Body of pancreas (tissue), 4 donors: Measurements from ENCODE around the gene CCL4. TPM values are rescaled to one million over a fixed set of nuclear protein-coding genes. Genes with fewer than 3 reads are reported as not detected.
"Not testable (repeated sequence)": the region's sequence is repeated elsewhere in the genome, so short reads cannot be mapped to it uniquely, and the experiment has no call there.

Source experiments
- ATAC-seq: fragments of 150-250 bp; one replicate; pipeline ENCODE4 v1.9.1; 2016
- DNase-seq, 4 donors: peaks; one replicate each; pipeline ENCODE4 v3.0.0-alpha.2; 2019
- H3K27ac ChIP-seq, 4 donors: fragments of 200-600 bp; sonication (generic); 1 replicate in 3 of 4; 2 replicates in 1 of 4; pipeline versions ENCODE4 v1.5.1 to v1.6.1; 2016 to 2019; ENCODE audit warnings: mild to moderate bottlenecking in 1 of 4, mixed read lengths in 1 of 4, moderate library complexity in 1 of 4
- H3K27me3 ChIP-seq, 2 donors: fragments of 200-600 bp; sonication (generic); one replicate each; pipeline ENCODE4 v1.6.0; 2016; ENCODE audit warnings: mild to moderate bottlenecking in 1 of 2
- H3K36me3 ChIP-seq, 2 donors: fragments of 200-600 bp; sonication (generic); replicated peaks in 1 of 2; 2 replicates each; pipeline ENCODE4 v1.5.1; 2016; ENCODE audit warnings: low read depth in 2 of 2; ENCODE audit not compliant: insufficient read depth in 1 of 2
- H3K4me1 ChIP-seq: fragments of 200-600 bp; sonication (generic); one replicate; pipeline ENCODE4 v1.6.0; 2016
- H3K4me3 ChIP-seq, 2 donors: fragments of 200-600 bp; sonication (generic); 1 replicate in 1 of 2; 2 replicates in 1 of 2; pipeline ENCODE4 v1.5.1; 2016 to 2019
- H3K9me3 ChIP-seq, 3 donors: fragments of 200-600 bp; sonication (generic); 1 replicate in 2 of 3; 2 replicates in 1 of 3; pipeline ENCODE4 v1.5.1; 2016
- POLR2A ChIP-seq, 3 donors: fragments of 450-650 bp; IDR thresholded peaks; one replicate each; pipeline ENCODE4 v1.6.1; 2016; ENCODE audit warnings: antibody characterized with exemption in 3 of 3, mild to moderate bottlenecking in 2 of 3
- WGBS, 2 donors: methylation state at CpG; one replicate each; pipeline ENCODE4 v1.1.5; 2017; 5-methylcytosine and 5-hydroxymethylcytosine counted together
- intact Hi-C: fragments of 100-400 bp; cut with DNase I; formaldehyde crosslinking; loops from one replicate; pipeline ENCODE4 v1.15.1; 2023
- total RNA-seq, 2 donors: library from RNA; depleted of rRNA; stranded (reverse); fragments of >200 nt; gene quantifications; one replicate each; pipeline ENCODE4 v1.1.0, GENCODE V29; 2016
- TF ChIP-seq, protein P1 (sequence below), 7 experiments: fragments of 450-650 bp in 4 of 7; fragments of 200-600 bp in 3 of 7; sonication (generic) in 3 of 7; IDR thresholded peaks; one replicate each; pipeline ENCODE4 v1.5.1; 2016 to 2019; ENCODE audit warnings: antibody characterized with exemption in 7 of 7

CCL4 gene
- total RNA-seq, 2 donors from 2014 or later: not detected

DNA sequence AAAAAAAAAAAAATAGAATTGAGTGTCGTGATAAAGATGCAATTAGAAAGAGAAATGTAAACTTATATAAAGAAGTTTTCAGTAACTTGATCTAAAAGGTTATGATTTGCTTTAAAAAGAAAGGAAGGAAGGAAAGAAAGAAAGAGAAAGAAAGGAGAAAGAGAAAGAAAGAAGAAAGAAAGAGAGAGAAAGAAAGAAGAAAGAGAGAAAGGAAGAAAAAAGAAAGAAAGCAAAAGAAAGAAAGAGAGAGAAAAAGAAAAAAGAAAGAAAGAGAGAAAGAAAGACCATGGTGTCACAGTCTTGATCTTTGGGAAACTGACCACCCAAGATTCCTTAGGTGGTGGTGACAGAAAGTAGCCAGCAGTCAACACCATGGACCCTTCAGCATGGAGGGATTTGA lies 9.4 kb upstream of the CCL4 start:
- Histone ChIP-seq H3K27me3 (no peaks in the 10 kb centered on the region), H3K36me3 (no peaks in the 10 kb centered on the region), H3K4me1 (no peaks in the 10 kb centered on the region), H3K9me3 (no peaks in the 10 kb centered on the region), H3K4me3 (no peak overlapping the region), H3K27ac (no peak overlapping the region)
- 72 to 92% methylated on average over 1 of the region's 1 CpG for WGBS, 2 donors
- DNase-seq (no peak), ATAC-seq (no peak)
- intact Hi-C loops: no loop called here
- TF ChIP-seq, protein P1, sequence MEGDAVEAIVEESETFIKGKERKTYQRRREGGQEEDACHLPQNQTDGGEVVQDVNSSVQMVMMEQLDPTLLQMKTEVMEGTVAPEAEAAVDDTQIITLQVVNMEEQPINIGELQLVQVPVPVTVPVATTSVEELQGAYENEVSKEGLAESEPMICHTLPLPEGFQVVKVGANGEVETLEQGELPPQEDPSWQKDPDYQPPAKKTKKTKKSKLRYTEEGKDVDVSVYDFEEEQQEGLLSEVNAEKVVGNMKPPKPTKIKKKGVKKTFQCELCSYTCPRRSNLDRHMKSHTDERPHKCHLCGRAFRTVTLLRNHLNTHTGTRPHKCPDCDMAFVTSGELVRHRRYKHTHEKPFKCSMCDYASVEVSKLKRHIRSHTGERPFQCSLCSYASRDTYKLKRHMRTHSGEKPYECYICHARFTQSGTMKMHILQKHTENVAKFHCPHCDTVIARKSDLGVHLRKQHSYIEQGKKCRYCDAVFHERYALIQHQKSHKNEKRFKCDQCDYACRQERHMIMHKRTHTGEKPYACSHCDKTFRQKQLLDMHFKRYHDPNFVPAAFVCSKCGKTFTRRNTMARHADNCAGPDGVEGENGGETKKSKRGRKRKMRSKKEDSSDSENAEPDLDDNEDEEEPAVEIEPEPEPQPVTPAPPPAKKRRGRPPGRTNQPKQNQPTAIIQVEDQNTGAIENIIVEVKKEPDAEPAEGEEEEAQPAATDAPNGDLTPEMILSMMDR (IDR thresholded peaks at IDR 0.05): no peak
- no peak for TF ChIP-seq POLR2A (IDR thresholded peaks at IDR 0.05)

- Histone ChIP-seq H3K4me3 (no peak overlapping the region), H3K36me3 (no peaks in the 10 kb centered on the region), H3K4me1 (no peaks in the 10 kb centered on the region), H3K27ac (no peak overlapping the region), H3K9me3 (no peaks in the 10 kb centered on the region), H3K27me3 (no peaks in the 10 kb centered on the region)
- no peak for DNase-seq
- no peak for TF ChIP-seq POLR2A (IDR thresholded peaks at IDR 0.05)
- TF ChIP-seq, protein P1 (IDR thresholded peaks at IDR 0.05): no peak
- intact Hi-C loops: no loop called here
- ATAC-seq: no peak
- WGBS, 2 donors: 84 to 90% methylated on average over 6 to 7 of the region's 7 CpGs
Measured at GRCh38 chr17:36094746-36095145, 8.9 kb upstream of the CCL4 start.

DNA sequence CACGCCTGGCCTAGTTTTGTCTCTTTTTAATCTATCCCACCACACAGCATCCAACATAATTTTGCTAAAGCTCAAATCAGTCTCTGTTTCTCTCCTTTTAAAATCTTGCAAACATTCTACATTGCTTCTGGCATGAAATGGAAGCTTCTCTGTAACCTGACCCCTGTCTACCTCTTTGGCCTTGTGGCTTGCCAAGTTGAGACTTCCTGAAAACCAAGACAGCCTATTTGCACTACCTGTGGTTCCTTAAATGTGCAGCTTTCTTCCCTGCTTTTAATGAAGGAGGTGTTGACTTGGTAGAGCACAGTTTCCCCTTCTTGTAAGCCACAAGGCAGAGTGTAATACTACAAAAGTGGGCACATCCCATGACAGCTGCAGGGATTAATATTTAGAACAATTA lies 7.6 kb upstream of the CCL4 start:
- Histone ChIP-seq H3K27ac (no peak overlapping the region), H3K27me3 (no peaks in the 10 kb centered on the region), H3K9me3 (no peaks in the 10 kb centered on the region), H3K36me3 (no peaks in the 10 kb centered on the region), H3K4me3 (no peak overlapping the region), H3K4me1 (no peaks in the 10 kb centered on the region)
- TF ChIP-seq, protein P1 (IDR thresholded peaks at IDR 0.05): no peak
- TF ChIP-seq POLR2A (IDR thresholded peaks at IDR 0.05): no peak
- WGBS, 2 donors: 91 to 100% methylated on average over 1 of the region's 1 CpG
- intact Hi-C loops: no loop called here
- no peak for ATAC-seq
- DNase-seq: no peak

- H3K36me3 ChIP-seq, H3K4me1 ChIP-seq, H3K27ac ChIP-seq, ATAC-seq, H3K27me3 ChIP-seq, DNase-seq, H3K9me3 ChIP-seq, intact Hi-C loops, H3K4me3 ChIP-seq: not testable (repeated sequence)
- WGBS, 2 donors: 63 to 92% methylated on average over 1 of the region's 1 CpG
Measured at GRCh38 chr17:36099004-36099403, 4.6 kb upstream of the CCL4 start.

DNA sequence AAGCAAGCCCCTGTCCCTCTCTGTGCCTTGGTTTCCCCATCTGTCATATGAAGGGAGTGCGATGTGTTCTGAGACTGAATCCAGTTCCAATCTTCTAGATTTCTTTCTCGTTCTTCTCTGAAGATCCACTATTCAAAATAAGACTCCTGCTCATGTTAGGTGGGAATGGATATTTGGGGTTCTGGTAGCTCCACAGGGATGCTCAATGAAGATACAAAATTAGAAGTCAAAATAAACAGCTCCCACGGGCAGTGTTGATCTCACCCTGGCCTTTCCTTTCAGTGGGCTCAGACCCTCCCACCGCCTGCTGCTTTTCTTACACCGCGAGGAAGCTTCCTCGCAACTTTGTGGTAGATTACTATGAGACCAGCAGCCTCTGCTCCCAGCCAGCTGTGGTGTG lies 619 bp downstream of the CCL4 start:
- H3K4me3 ChIP-seq, DNase-seq, H3K27ac ChIP-seq, H3K27me3 ChIP-seq, H3K9me3 ChIP-seq, H3K4me1 ChIP-seq, H3K36me3 ChIP-seq, intact Hi-C loops, ATAC-seq: not testable (repeated sequence)
- 55 to 59% methylated on average over 7 of the region's 7 CpGs for WGBS, 2 donors

- Histone ChIP-seq H3K27ac (no peak overlapping the region), H3K27me3 (no peaks in the 10 kb centered on the region), H3K4me3 (no peak overlapping the region), H3K36me3 (no peaks in the 10 kb centered on the region), H3K4me1 (no peaks in the 10 kb centered on the region), H3K9me3 (no peaks in the 10 kb centered on the region)
- 35 to 45% methylated on average over 4 of the region's 4 CpGs for WGBS, 2 donors
- intact Hi-C loops: no loop called here
- DNase-seq (no peak), ATAC-seq (no peak)
- TF ChIP-seq, protein P1 (IDR thresholded peaks at IDR 0.05): no peak
- TF ChIP-seq POLR2A (IDR thresholded peaks at IDR 0.05): no peak
Measured at GRCh38 chr17:36104701-36105181, 1.1 kb downstream of the CCL4 start.
